ENCODE measurements around the gene THEMIS. TPM values are rescaled to one million over a fixed set of nuclear protein-coding genes. Genes with fewer than 3 reads are reported as not detected.
"Not testable (repeated sequence)": the region's sequence is repeated elsewhere in the genome, so short reads cannot be mapped to it uniquely, and the experiment has no call there.

THEMIS gene
- under 0.01 TPM for total RNA-seq

GRCh38 chr6:127900935-127901334 lies at the start of gene THEMIS:
Gene THEMIS, minus strand, starts transcription at chr6:127901058. Its CDS starts 126 bp downstream, at chr6:127900932.
- no peak for DNase-seq (ENCODE audit: low read depth in 2 of 3, low spot score in 2 of 3)

- no peak for DNase-seq (ENCODE audit: low read depth in 2 of 3, low spot score in 2 of 3)
Observed at GRCh38 chr6:127949251-127949650, 48.4 kb upstream of the THEMIS start.

GRCh38 chr6:127946388-127946787 lies 45.5 kb upstream of the THEMIS start:
- no peak for DNase-seq (ENCODE audit: low read depth in 2 of 3, low spot score in 2 of 3)

- no peak for DNase-seq (ENCODE audit: low read depth in 2 of 3, low spot score in 2 of 3)
Observed at GRCh38 chr6:127945434-127946097, 44.7 kb upstream of the THEMIS start.

GRCh38 chr6:127941228-127941627 lies 40.4 kb upstream of the THEMIS start:
- no peak for DNase-seq (ENCODE audit: low read depth in 2 of 3, low spot score in 2 of 3)

GRCh38 chr6:127939442-127940066 lies 38.7 kb upstream of the THEMIS start:
- peak in 1 of 3 donors; percentile 67 for DNase-seq (ENCODE audit: low read depth in 2 of 3, low spot score in 2 of 3)

GRCh38 chr6:127938701-127939100 lies 37.8 kb upstream of the THEMIS start:
- DNase-seq (ENCODE audit: low read depth in 2 of 3, low spot score in 2 of 3), result peak in 2 of 3 donors; percentile 57 to 87

GRCh38 chr6:127937747-127938146 lies 36.9 kb upstream of the THEMIS start:
- DNase-seq (ENCODE audit: low read depth in 2 of 3, low spot score in 2 of 3), result no peak

- no peak for DNase-seq (ENCODE audit: low read depth in 2 of 3, low spot score in 2 of 3)
Observed at GRCh38 chr6:127937102-127937501, 36.2 kb upstream of the THEMIS start.

GRCh38 chr6:127934956-127935355 lies 34.1 kb upstream of the THEMIS start:
- no peak for DNase-seq (ENCODE audit: low read depth in 2 of 3, low spot score in 2 of 3)

- no peak for DNase-seq (ENCODE audit: low read depth in 2 of 3, low spot score in 2 of 3)
Observed at GRCh38 chr6:127933852-127934840, 33.3 kb upstream of the THEMIS start.

- no peak for DNase-seq (ENCODE audit: low read depth in 2 of 3, low spot score in 2 of 3)
Observed at GRCh38 chr6:127933137-127933536, 32.3 kb upstream of the THEMIS start.

- no peak for DNase-seq (ENCODE audit: low read depth in 2 of 3, low spot score in 2 of 3)
Observed at GRCh38 chr6:127932708-127933107, 31.9 kb upstream of the THEMIS start.

- DNase-seq (ENCODE audit: low read depth in 2 of 3, low spot score in 2 of 3), result not testable (repeated sequence)
Observed at GRCh38 chr6:127926441-127926840, 25.6 kb upstream of the THEMIS start.

- no peak for DNase-seq (ENCODE audit: low read depth in 2 of 3, low spot score in 2 of 3)
Observed at GRCh38 chr6:127924440-127924839, 23.6 kb upstream of the THEMIS start.

- no peak for DNase-seq (ENCODE audit: low read depth in 2 of 3, low spot score in 2 of 3)
Observed at GRCh38 chr6:127924031-127924430, 23.2 kb upstream of the THEMIS start.

- no peak for DNase-seq (ENCODE audit: low read depth in 2 of 3, low spot score in 2 of 3)
Observed at GRCh38 chr6:127923135-127923534, 22.3 kb upstream of the THEMIS start.

GRCh38 chr6:127921982-127922381 lies 21.1 kb upstream of the THEMIS start:
- no peak for DNase-seq (ENCODE audit: low read depth in 2 of 3, low spot score in 2 of 3)

- no peak for DNase-seq (ENCODE audit: low read depth in 2 of 3, low spot score in 2 of 3)
Observed at GRCh38 chr6:127920804-127921203, 19.9 kb upstream of the THEMIS start.

GRCh38 chr6:127918506-127919427 lies 17.9 kb upstream of the THEMIS start:
- DNase-seq (ENCODE audit: low read depth in 2 of 3, low spot score in 2 of 3), result no peak
